T-helper 2 cell treated with Interferon-gamma antibody and Interleukin-4, amounts not matched to agents 5 μg/mL and 100 μg/mL, for 36 hours (primary cell): ENCODE data around the gene CPA4.

ENCODE experiments used
- DNase-seq: peaks from one replicate; pipeline ENCODE4 v3.0.0; 2021; ENCODE audit warnings: low spot score
- H3K27ac Mint-ChIP-seq: one replicate; pipeline ENCODE4 v1.8.0; 2021; ENCODE audit warnings: mild to moderate bottlenecking, mixed read lengths
- H3K27me3 Mint-ChIP-seq: one replicate; pipeline ENCODE4 v1.8.0; 2021; ENCODE audit warnings: low read depth, mixed read lengths
- H3K36me3 Mint-ChIP-seq: one replicate; pipeline ENCODE4 v1.8.0; 2021; ENCODE audit warnings: low read depth, mixed read lengths
- H3K4me1 Mint-ChIP-seq: one replicate; pipeline ENCODE4 v1.8.0; 2021; ENCODE audit warnings: low read depth, mixed read lengths
- H3K4me3 Mint-ChIP-seq: one replicate; pipeline ENCODE4 v1.8.0; 2022; ENCODE audit warnings: mild to moderate bottlenecking, moderate library complexity, mixed read lengths
- H3K9me3 Mint-ChIP-seq: one replicate; pipeline ENCODE4 v1.8.0; 2021; ENCODE audit warnings: mixed read lengths

The CPA4 gene

GRCh38 chr7:130269318-130269694 is 23.7 kb upstream of the CPA4 start:
- H3K9me3 Mint-ChIP-seq, result no peaks in the 10 kb centered on the region
- no peak overlapping the region for H3K4me3 Mint-ChIP-seq
- H3K27me3 Mint-ChIP-seq, result peaks cover 6% of the 10 kb centered on the region
- H3K4me1 Mint-ChIP-seq, result no peaks in the 10 kb centered on the region
- no peaks in the 10 kb centered on the region for H3K36me3 Mint-ChIP-seq
- no peak overlapping the region for H3K27ac Mint-ChIP-seq
- DNase-seq, result no peak

GRCh38 chr7:130270947-130271800 is 21.8 kb upstream of the CPA4 start:
- Mint-ChIP-seq H3K36me3 (no peaks in the 10 kb centered on the region), H3K27ac (no peak overlapping the region), H3K4me1 (no peaks in the 10 kb centered on the region), H3K27me3 (peaks cover 6% of the 10 kb centered on the region), H3K4me3 (no peak overlapping the region), H3K9me3 (no peaks in the 10 kb centered on the region)
- no peak for DNase-seq

- H3K27ac Mint-ChIP-seq, result no peak overlapping the region
- DNase-seq, result no peak
- H3K4me3 Mint-ChIP-seq, result no peak overlapping the region
These were observed 20.4 kb upstream of the CPA4 start for GRCh38 chr7:130272381-130273080.

GRCh38 chr7:130273081-130273932 is 19.7 kb upstream of the CPA4 start:
- DNase-seq, result no peak
- Mint-ChIP-seq H3K4me1 (peaks cover 7% of the 10 kb centered on the region), H3K4me3 (peak overlapping the region; percentile 30), H3K9me3 (no peaks in the 10 kb centered on the region), H3K27me3 (peaks cover 2% of the 10 kb centered on the region), H3K27ac (no peak overlapping the region), H3K36me3 (no peaks in the 10 kb centered on the region)

More at GRCh38 chr7:130272381-130273080, 20.4 kb upstream of the CPA4 start:
- peaks cover 6% of the 10 kb centered on the region for H3K27me3 Mint-ChIP-seq
- H3K9me3 Mint-ChIP-seq, result no peaks in the 10 kb centered on the region
- no peaks in the 10 kb centered on the region for H3K36me3 Mint-ChIP-seq
- peaks cover 7% of the 10 kb centered on the region for H3K4me1 Mint-ChIP-seq

GRCh38 chr7:130273933-130274255 is 19.1 kb upstream of the CPA4 start:
- H3K36me3 Mint-ChIP-seq, result no peaks in the 10 kb centered on the region
- no peak overlapping the region for H3K27ac Mint-ChIP-seq
- peaks cover 7% of the 10 kb centered on the region for H3K4me1 Mint-ChIP-seq
- DNase-seq, result no peak
- H3K4me3 Mint-ChIP-seq, result peak overlapping the region; percentile 35
- H3K27me3 Mint-ChIP-seq, result peaks cover 2% of the 10 kb centered on the region
- H3K9me3 Mint-ChIP-seq, result no peaks in the 10 kb centered on the region

- Mint-ChIP-seq H3K27ac (no peak overlapping the region), H3K4me1 (peaks cover 7% of the 10 kb centered on the region), H3K36me3 (no peaks in the 10 kb centered on the region), H3K4me3 (peak overlapping the region; percentile 35), H3K27me3 (peaks cover 2% of the 10 kb centered on the region), H3K9me3 (no peaks in the 10 kb centered on the region)
- no peak for DNase-seq
These were observed 18.7 kb upstream of the CPA4 start for GRCh38 chr7:130274296-130274695.

DNA sequence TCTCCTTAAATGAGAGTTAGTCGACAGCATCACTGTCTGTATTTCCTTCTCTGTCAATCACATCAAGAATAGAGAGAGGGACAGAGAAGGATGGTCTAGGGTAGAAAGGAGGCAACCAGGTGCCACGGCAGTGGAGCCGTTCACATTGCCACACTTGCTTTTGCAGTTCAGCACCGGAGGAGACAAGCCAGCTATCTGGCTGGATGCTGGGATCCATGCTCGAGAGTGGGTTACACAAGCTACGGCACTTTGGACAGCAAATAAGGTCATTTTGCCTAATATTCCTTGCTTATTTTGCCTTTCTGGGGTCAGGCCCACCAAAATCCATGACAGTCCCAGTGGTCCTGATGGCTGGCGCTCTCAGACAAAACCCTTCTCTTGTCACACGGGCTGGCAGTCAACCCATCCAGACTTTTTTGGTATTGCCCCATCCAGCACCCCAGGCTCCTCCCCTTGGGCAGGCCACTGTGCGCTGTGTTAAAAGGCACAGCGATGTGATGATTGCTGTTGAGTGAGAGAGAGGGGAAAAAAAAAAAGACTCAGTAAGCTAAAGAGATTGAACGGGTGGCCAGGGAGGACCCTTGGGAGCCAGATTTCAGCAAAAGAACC is 17.9 kb upstream of the CPA4 start:
- H3K36me3 Mint-ChIP-seq, result no peaks in the 10 kb centered on the region
- no peaks in the 10 kb centered on the region for H3K9me3 Mint-ChIP-seq
- H3K4me1 Mint-ChIP-seq, result peaks cover 7% of the 10 kb centered on the region
- no peak for DNase-seq
- H3K27me3 Mint-ChIP-seq, result peaks cover 2% of the 10 kb centered on the region
- H3K4me3 Mint-ChIP-seq, result no peak overlapping the region
- H3K27ac Mint-ChIP-seq, result no peak overlapping the region

- no peak overlapping the region for H3K27ac Mint-ChIP-seq
- H3K4me3 Mint-ChIP-seq, result no peak overlapping the region
- DNase-seq, result no peak
- H3K27me3 Mint-ChIP-seq, result peaks cover 2% of the 10 kb centered on the region
- no peaks in the 10 kb centered on the region for H3K36me3 Mint-ChIP-seq
- H3K9me3 Mint-ChIP-seq, result no peaks in the 10 kb centered on the region
- peaks cover 7% of the 10 kb centered on the region for H3K4me1 Mint-ChIP-seq
These were observed 17.1 kb upstream of the CPA4 start for GRCh38 chr7:130275826-130276297.

DNA sequence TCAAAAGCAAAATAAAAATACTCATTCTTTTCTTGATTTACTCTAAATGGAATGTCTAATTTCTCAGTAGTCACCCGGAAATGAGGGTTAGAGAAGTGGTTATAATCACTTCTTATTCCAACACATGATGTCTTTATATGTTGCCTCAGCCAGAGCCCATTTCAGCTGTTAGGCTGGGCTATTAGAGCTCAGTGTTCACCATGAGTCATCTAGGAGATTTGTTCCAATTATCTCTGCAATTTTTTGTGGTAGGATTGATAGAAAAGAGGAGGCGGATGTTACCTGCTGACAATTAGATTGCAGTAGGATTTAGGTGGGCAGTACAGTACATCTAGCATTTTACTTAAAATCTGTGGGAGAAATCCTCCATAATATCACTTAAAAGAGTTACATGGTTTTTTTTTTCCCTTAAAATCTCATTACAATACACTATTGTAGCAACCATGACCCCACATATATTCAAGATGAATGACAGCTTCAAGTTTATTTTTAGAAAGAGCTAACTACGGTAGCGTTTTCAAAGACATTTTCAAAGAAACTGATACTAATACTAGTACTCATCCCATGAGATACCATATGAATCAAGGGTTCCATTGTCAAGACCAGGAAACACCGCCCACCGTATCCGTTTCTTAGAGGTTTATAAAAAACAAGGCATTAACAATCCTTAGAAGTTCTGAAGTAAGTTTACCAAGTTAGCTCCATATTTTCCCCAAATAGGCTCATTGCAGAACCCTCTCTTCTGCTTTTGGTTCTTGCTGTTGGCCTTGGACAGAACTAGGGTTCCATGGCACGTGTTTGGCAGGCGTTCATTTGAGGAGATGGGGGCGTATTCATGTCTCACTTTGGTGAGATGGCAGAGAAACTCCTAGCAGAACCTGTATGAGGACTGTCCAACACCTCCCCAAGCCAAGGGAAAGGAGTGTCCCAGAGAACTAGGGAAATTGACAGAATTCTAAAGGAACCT is 15.9 kb upstream of the CPA4 start:
- no peaks in the 10 kb centered on the region for H3K9me3 Mint-ChIP-seq
- no peaks in the 10 kb centered on the region for H3K36me3 Mint-ChIP-seq
- no peak overlapping the region for H3K27ac Mint-ChIP-seq
- peaks cover 2% of the 10 kb centered on the region for H3K27me3 Mint-ChIP-seq
- DNase-seq, result peak; percentile 59
- no peak overlapping the region for H3K4me3 Mint-ChIP-seq
- peaks cover 7% of the 10 kb centered on the region for H3K4me1 Mint-ChIP-seq

GRCh38 chr7:130277763-130278643 is 15.0 kb upstream of the CPA4 start:
- H3K27me3 Mint-ChIP-seq, result peaks cover 2% of the 10 kb centered on the region
- no peak overlapping the region for H3K27ac Mint-ChIP-seq
- no peak overlapping the region for H3K4me3 Mint-ChIP-seq
- peaks cover 7% of the 10 kb centered on the region for H3K4me1 Mint-ChIP-seq
- H3K36me3 Mint-ChIP-seq, result no peaks in the 10 kb centered on the region
- no peak for DNase-seq
- no peaks in the 10 kb centered on the region for H3K9me3 Mint-ChIP-seq

DNA sequence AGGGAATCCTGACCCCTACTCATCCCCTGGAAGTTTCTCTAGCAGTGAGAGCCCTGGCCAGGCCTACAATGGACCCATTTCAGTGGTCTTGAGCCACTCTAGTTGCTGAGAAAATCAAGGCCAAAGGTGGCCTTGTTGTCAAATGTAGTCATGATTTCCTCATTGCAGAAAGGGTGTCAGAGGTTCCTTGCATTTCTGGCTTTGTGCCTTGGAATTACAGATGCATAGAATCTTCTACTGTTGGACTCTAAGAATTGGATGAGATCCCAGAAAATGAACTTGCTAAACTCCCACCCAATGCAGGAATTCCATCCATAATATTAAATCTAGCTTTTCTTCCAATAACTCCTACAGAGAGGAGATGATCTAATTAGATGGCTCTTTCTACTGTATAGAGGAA is 14.1 kb upstream of the CPA4 start:
- no peaks in the 10 kb centered on the region for H3K9me3 Mint-ChIP-seq
- peaks cover 2% of the 10 kb centered on the region for H3K27me3 Mint-ChIP-seq
- no peak overlapping the region for H3K27ac Mint-ChIP-seq
- H3K4me3 Mint-ChIP-seq, result no peak overlapping the region
- no peak for DNase-seq
- peaks cover 7% of the 10 kb centered on the region for H3K4me1 Mint-ChIP-seq
- H3K36me3 Mint-ChIP-seq, result no peaks in the 10 kb centered on the region

GRCh38 chr7:130279286-130279685 is 13.7 kb upstream of the CPA4 start:
- no peak overlapping the region for H3K4me3 Mint-ChIP-seq
- peaks cover 7% of the 10 kb centered on the region for H3K4me1 Mint-ChIP-seq
- no peak overlapping the region for H3K27ac Mint-ChIP-seq
- H3K27me3 Mint-ChIP-seq, result no peaks in the 10 kb centered on the region
- H3K9me3 Mint-ChIP-seq, result no peaks in the 10 kb centered on the region
- H3K36me3 Mint-ChIP-seq, result no peaks in the 10 kb centered on the region
- no peak for DNase-seq
